Prostate gland (tissue), 2 donors: ENCODE measurements around the gene SH2D4B.

Experiments
- CTCF ChIP-seq, 4 experiments: fragments of 200-600 bp in 2 of 4; fragments of 450-650 bp in 2 of 4; sonication (generic) in 2 of 4; IDR thresholded peaks; 1 replicate in 3 of 4; 2 replicates in 1 of 4; pipeline ENCODE4 v1.5.1; 2016 to 2019; ENCODE audit warnings: antibody characterized with exemption in 4 of 4, mild to moderate bottlenecking in 2 of 4, moderate library complexity in 2 of 4
- POLR2A ChIP-seq: fragments of 450-650 bp; IDR thresholded peaks from one replicate; pipeline ENCODE4 v1.6.1; 2016; ENCODE audit warnings: antibody characterized with exemption, mild to moderate bottlenecking

GRCh38 chr10:80491251-80492102, 46.2 kb upstream of the SH2D4B start:
- TF ChIP-seq CTCF (IDR thresholded peaks at IDR 0.05) (no peak), POLR2A (no peak)
